OCI-LY1 (cell line): Measurements from ENCODE around the gene GRK2.

Experiments
- H2AFZ ChIP-seq: fragments of 200-600 bp; sonication (generic), shearing (Covaris generic); 2 replicates; pipeline ENCODE4 v1.6.0; 2014; ENCODE audit warnings: antibody characterized with exemption, mild to moderate bottlenecking, low read length
- H3F3A ChIP-seq: fragments of 200-600 bp; sonication (generic), shearing (Covaris generic); 2 replicates; pipeline ENCODE4 v1.6.0; 2014; ENCODE audit warnings: mild to moderate bottlenecking, antibody characterized with exemption, low read length, moderate library complexity; ENCODE audit not compliant: insufficient read depth
- H3K27ac ChIP-seq: fragments of 200-600 bp; sonication (generic); 2 replicates; pipeline ENCODE4 v1.5.1; 2014; ENCODE audit warnings: low read length, mixed run types, mild to moderate bottlenecking, low read depth; ENCODE audit not compliant: poor library complexity, severe bottlenecking
- H3K27me3 ChIP-seq: fragments of 200-600 bp; sonication (generic); 2 replicates; pipeline ENCODE4 v1.6.0; 2014; ENCODE audit warnings: antibody characterized with exemption, mild to moderate bottlenecking, low read length, moderate library complexity; ENCODE audit not compliant: insufficient read depth
- H3K36me3 ChIP-seq: fragments of 200-600 bp; sonication (generic); 2 replicates; pipeline ENCODE4 v1.6.1; 2014; ENCODE audit warnings: mild to moderate bottlenecking, antibody characterized with exemption, low read length, moderate library complexity, mixed read lengths; ENCODE audit not compliant: insufficient read depth
- H3K4me1 ChIP-seq: fragments of 200-600 bp; sonication (generic); 2 replicates; pipeline ENCODE4 v1.5.1; 2014; ENCODE audit warnings: mild to moderate bottlenecking, low read length, moderate library complexity; ENCODE audit not compliant: insufficient read depth, severe bottlenecking
- H3K4me2 ChIP-seq: fragments of 200-600 bp; sonication (generic), shearing (Covaris generic); 2 replicates; pipeline ENCODE4 v1.6.1; 2014; ENCODE audit warnings: low read length
- H3K4me3 ChIP-seq: fragments of 200-600 bp; sonication (generic); 2 replicates; pipeline ENCODE4 v1.5.1; 2014; ENCODE audit warnings: low read length, low read depth, mild to moderate bottlenecking, mixed read lengths; ENCODE audit not compliant: poor library complexity, severe bottlenecking
- H3K79me2 ChIP-seq: fragments of 200-600 bp; shearing (Covaris generic); 2 replicates; pipeline ENCODE4 v1.6.1; 2016; ENCODE audit warnings: mixed run types, low read length, mixed read lengths; ENCODE audit not compliant: insufficient read depth
- H3K9ac ChIP-seq: fragments of 200-600 bp; sonication (generic), shearing (Covaris generic); 2 replicates; pipeline ENCODE4 v1.6.1; 2014; ENCODE audit warnings: mild to moderate bottlenecking, low read length, mixed read lengths
- H3K9me2 ChIP-seq: fragments of 200-600 bp; sonication (generic), shearing (Covaris generic); 2 replicates; pipeline ENCODE4 v1.6.1; 2014; ENCODE audit warnings: low read depth, mild to moderate bottlenecking, low read length, mixed read lengths
- H3K9me3 ChIP-seq: fragments of 200-600 bp; shearing (Covaris generic); 2 replicates; pipeline ENCODE4 v1.6.1; 2014; ENCODE audit warnings: low read length, mixed read lengths
- H4K20me1 ChIP-seq: fragments of 200-600 bp; sonication (generic), shearing (Covaris generic); 2 replicates; pipeline ENCODE4 v1.6.0; 2016; ENCODE audit warnings: mild to moderate bottlenecking, low read length; ENCODE audit not compliant: insufficient read depth
- CTCF ChIP-seq: fragments of 200-600 bp; sonication (generic), shearing (Covaris generic); IDR thresholded peaks from 2 replicates; pipeline ENCODE4 v1.5.1; 2017; ENCODE audit warnings: mild to moderate bottlenecking, antibody characterized with exemption, low read length, moderate library complexity, mixed read lengths
- EZH2 ChIP-seq: fragments of 200-600 bp; sonication (generic), shearing (Covaris generic); IDR thresholded peaks from 2 replicates; pipeline ENCODE4 v1.8.0; 2017; ENCODE audit warnings: borderline replicate concordance, mixed run types, mild to moderate bottlenecking, antibody characterized with exemption, low read length, moderate library complexity, mixed read lengths

GRK2 gene

GRCh38 chr11:67238894-67239782 is 27.1 kb upstream of the GRK2 start:
- Histone ChIP-seq H3K4me1 (peaks cover 37% of the 10 kb centered on the region), H3K9me3 (no peaks in the 10 kb centered on the region), H3K36me3 (peaks cover 25% of the 10 kb centered on the region), H2AFZ (no peak overlapping the region), H3K27me3 (no peaks in the 10 kb centered on the region), H3K27ac (peak overlapping the region; percentile 67), H3K4me2 (peak overlapping the region; percentile 78), H3K79me2 (peaks cover 34% of the 10 kb centered on the region), H3K9ac (peak overlapping the region; percentile 46; the same call in 1 of the 2 replicates), H4K20me1 (no peaks in the 10 kb centered on the region), H3K9me2 (no peaks in the 10 kb centered on the region), H3K4me3 (peak overlapping the region; percentile 79), H3F3A (no peaks in the 10 kb centered on the region)
- TF ChIP-seq EZH2 (no peak), CTCF (no peak)

- Histone ChIP-seq H3K9ac (peak overlapping the region; percentile 86), H3K4me1 (peaks cover 37% of the 10 kb centered on the region), H3K4me3 (peak overlapping the region; percentile 79), H3K9me3 (no peaks in the 10 kb centered on the region), H3K36me3 (peaks cover 30% of the 10 kb centered on the region), H3K79me2 (peaks cover 34% of the 10 kb centered on the region), H2AFZ (no peak overlapping the region), H3K9me2 (no peaks in the 10 kb centered on the region), H3K27me3 (no peaks in the 10 kb centered on the region), H4K20me1 (no peaks in the 10 kb centered on the region), H3K27ac (peak overlapping the region; percentile 76), H3F3A (no peaks in the 10 kb centered on the region), H3K4me2 (peak overlapping the region; percentile 78)
- no peak for TF ChIP-seq EZH2
- no peak for TF ChIP-seq CTCF
Observed at GRCh38 chr11:67239783-67240575, 26.3 kb upstream of the GRK2 start.

GRCh38 chr11:67240576-67241389 is 25.5 kb upstream of the GRK2 start:
- H3F3A ChIP-seq: no peaks in the 10 kb centered on the region
- peak overlapping the region; percentile 78 for H3K4me2 ChIP-seq
- H3K27ac ChIP-seq: peak overlapping the region; percentile 76
- TF ChIP-seq EZH2 (no peak), CTCF (no peak)
- H3K9me3 ChIP-seq: no peaks in the 10 kb centered on the region
- no peaks in the 10 kb centered on the region for H3K27me3 ChIP-seq
- no peak overlapping the region for H2AFZ ChIP-seq
- H3K79me2 ChIP-seq: peaks cover 34% of the 10 kb centered on the region
- peaks cover 37% of the 10 kb centered on the region for H3K4me1 ChIP-seq
- no peaks in the 10 kb centered on the region for H4K20me1 ChIP-seq
- peaks cover 38% of the 10 kb centered on the region for H3K36me3 ChIP-seq
- peak overlapping the region; percentile 79 for H3K4me3 ChIP-seq
- peak overlapping the region; percentile 86 for H3K9ac ChIP-seq
- H3K9me2 ChIP-seq: no peaks in the 10 kb centered on the region
